ENCODE measurements around the gene DDRGK1. TPM values are rescaled to one million over a fixed set of nuclear protein-coding genes. Genes with fewer than 3 reads are reported as not detected.

DDRGK1 gene
- total and polyA plus RNA-seq, 2 of the 8 experiments (the other 6 are each of a cell fraction or from before 2014, with no cell fraction given), result 29.4 to 42.0 TPM

GRCh38 chr20:3189561-3190131 is 14.8 kb downstream of the DDRGK1 start (continued):
- TF ChIP-seq ATF2 (IDR thresholded peaks at IDR 0.05; ENCODE audit: low read length) (no peak), CEBPB (IDR thresholded peaks at IDR 0.05; ENCODE audit: low read depth, low read length) (no peak), SIX5 (IDR thresholded peaks at IDR 0.05; ENCODE audit: low read depth, low read length) (no peak), E2F6 (IDR thresholded peaks at IDR 0.05) (no peak)
